GM18507 (cell line): ENCODE results near the gene GNPDA2.
"Not testable (repeated sequence)": the region's sequence is repeated elsewhere in the genome, so short reads cannot be mapped to it uniquely, and the experiment has no call there.

Experiments used
- DNase-seq: peaks from one replicate; pipeline ENCODE4 v3.0.0; 2011; ENCODE audit warnings: low read depth; ENCODE audit not compliant: insufficient read length; ENCODE audit errors: extremely low spot score
- FAIRE-seq: peaks from 2 replicates; lab custom pipeline; 2011; peaks lifted over from hg19 to GRCh38; lab: Jason Lieb, UNC

GNPDA2 gene

GRCh38 chr4:44726038-44726871, at the start of gene GNPDA2:
GNPDA2 (minus strand) TSS chr4:44726556; CDS start chr4:44722207, 4,349 bp downstream.
- FAIRE-seq = peak; percentile 91
- DNase-seq = peak; percentile 77

GRCh38 chr4:44772340-44772739, 46.0 kb upstream of the GNPDA2 start:
- no peak for FAIRE-seq

GRCh38 chr4:44771789-44772188, 45.4 kb upstream of the GNPDA2 start:
- no peak for DNase-seq
- FAIRE-seq = no peak

More at GRCh38 chr4:44772340-44772739, 46.0 kb upstream of the GNPDA2 start:
- no peak for DNase-seq

- DNase-seq (no peak), FAIRE-seq (no peak)
Measured at GRCh38 chr4:44766453-44766852, 40.1 kb upstream of the GNPDA2 start.

- no peak for FAIRE-seq
- DNase-seq = no peak
Measured at GRCh38 chr4:44765116-44765515, 38.8 kb upstream of the GNPDA2 start.

GRCh38 chr4:44761306-44761705, 35.0 kb upstream of the GNPDA2 start:
- DNase-seq (no peak), FAIRE-seq (no peak)

GRCh38 chr4:44760142-44760898, 34.0 kb upstream of the GNPDA2 start:
- FAIRE-seq (peak; percentile 64), DNase-seq (no peak)

GRCh38 chr4:44756559-44756958, 30.2 kb upstream of the GNPDA2 start:
- FAIRE-seq (no peak), DNase-seq (no peak)

GRCh38 chr4:44740201-44740600, 13.8 kb upstream of the GNPDA2 start:
- no peak for FAIRE-seq
- DNase-seq = no peak

GRCh38 chr4:44738615-44739014, 12.3 kb upstream of the GNPDA2 start:
- DNase-seq (no peak), FAIRE-seq (peak; percentile 56)

GRCh38 chr4:44736900-44737299, 10.5 kb upstream of the GNPDA2 start:
- no peak for DNase-seq
- FAIRE-seq = no peak

- not testable (repeated sequence) for DNase-seq, FAIRE-seq
Measured at GRCh38 chr4:44728694-44729093, 2.3 kb upstream of the GNPDA2 start.

- FAIRE-seq (no peak), DNase-seq (no peak)
Measured at GRCh38 chr4:44727471-44727870, 1.1 kb upstream of the GNPDA2 start.

- peak; percentile 53 for FAIRE-seq
- DNase-seq = no peak
Measured at GRCh38 chr4:44725726-44726037, 674 bp downstream of the GNPDA2 start.

- FAIRE-seq = no peak
- DNase-seq = no peak
Measured at GRCh38 chr4:44725166-44725565, 1.2 kb downstream of the GNPDA2 start.

GRCh38 chr4:44722001-44722400, 4.4 kb downstream of the GNPDA2 start:
- FAIRE-seq (no peak), DNase-seq (no peak)

GRCh38 chr4:44720371-44720770, 6.0 kb downstream of the GNPDA2 start:
- DNase-seq = no peak
- no peak for FAIRE-seq

- FAIRE-seq (no peak), DNase-seq (no peak)
Measured at GRCh38 chr4:44716597-44716996, 9.8 kb downstream of the GNPDA2 start.

- DNase-seq = no peak
- FAIRE-seq = no peak
Measured at GRCh38 chr4:44713125-44713524, 13.2 kb downstream of the GNPDA2 start.

- FAIRE-seq = no peak
- no peak for DNase-seq
Measured at GRCh38 chr4:44704673-44705072, 21.7 kb downstream of the GNPDA2 start.

GRCh38 chr4:44701037-44701436, 25.3 kb downstream of the GNPDA2 start:
- DNase-seq (no peak), FAIRE-seq (no peak)
